PC-3 (cell line): ENCODE data around the gene CNIH3. TPM values are rescaled to one million over a fixed set of nuclear protein-coding genes. Genes with fewer than 3 reads are reported as not detected.
A peak's percentile ranks its signal among the peaks of the same experiment; 100 is the strongest.

ENCODE experiments used
- ATAC-seq: fragments of 200-7000 bp; cut with Tn5 transposase; 2 replicates; pipeline ENCODE4 v1.9.1; 2020; ENCODE audit warnings: mild to moderate bottlenecking, moderate library complexity
- BruUV-seq: library from RNA; stranded (reverse); fragments of 400-500 nt; replicated peaks from 2 replicates; lab custom pipeline; 2021; lab: Mats Ljungman, UMichigan
- CTCF ChIA-PET: fragments of 300-600 bp; sonication (Branson Sonifier 250); formaldehyde crosslinking; loops from one replicate; lab custom pipeline; 2022; ENCODE audit warnings: antibody characterized with exemption; lab: Charles Lee
- POLR2A ChIA-PET: fragments of 300-600 bp; sonication (Branson Sonifier 250); formaldehyde crosslinking; loops from one replicate; lab custom pipeline; 2022; ENCODE audit warnings: antibody characterized with exemption; ENCODE audit not compliant: unreplicated experiment; lab: Charles Lee
- DNase-seq: peaks from one replicate; pipeline ENCODE4 v3.0.0-alpha.2; 2015
- H2AFZ ChIP-seq: fragments of 300-600 bp; sonication (generic); 2 replicates; pipeline ENCODE4 v1.6.0; 2016; ENCODE audit warnings: antibody characterized with exemption, low read length
- H3F3A ChIP-seq: fragments of 300-600 bp; sonication (generic); one replicate; pipeline ENCODE4 v1.6.0; 2017; ENCODE audit warnings: antibody characterized with exemption, low read length, control low read depth, mild to moderate bottlenecking; ENCODE audit not compliant: unreplicated experiment
- H3K27ac ChIP-seq: fragments of 300-600 bp; sonication (generic); 2 replicates; pipeline ENCODE4 v1.5.1; 2016; ENCODE audit warnings: mild to moderate bottlenecking, low read length
- H3K27me3 ChIP-seq: fragments of 300-600 bp; sonication (generic); 2 replicates; pipeline ENCODE4 v1.6.1; 2016; ENCODE audit warnings: low read length, mixed read lengths
- H3K36me3 ChIP-seq: fragments of 300-600 bp; sonication (generic); 2 replicates; pipeline ENCODE4 v1.6.1; 2016; ENCODE audit warnings: low read depth, mixed run types, low read length, mixed read lengths
- H3K4me1 ChIP-seq: fragments of 300-600 bp; sonication (generic); 2 replicates; pipeline ENCODE4 v1.5.1; 2016; ENCODE audit warnings: low read length; ENCODE audit not compliant: insufficient read depth
- H3K4me2 ChIP-seq: fragments of 300-600 bp; sonication (generic); 2 replicates; pipeline ENCODE4 v1.6.0; 2016; ENCODE audit warnings: low read length
- H3K4me3 ChIP-seq: fragments of 300-600 bp; sonication (generic); 2 replicates; pipeline ENCODE4 v1.5.1; 2016; ENCODE audit warnings: mild to moderate bottlenecking, low read length, mixed read lengths
- H3K79me2 ChIP-seq: fragments of 300-600 bp; sonication (generic); 2 replicates; pipeline ENCODE4 v1.6.1; 2017; ENCODE audit warnings: low read length, mixed read lengths
- H3K9ac ChIP-seq: fragments of 300-600 bp; sonication (generic); 2 replicates; pipeline ENCODE4 v1.6.0; 2016; ENCODE audit warnings: mild to moderate bottlenecking, low read length
- H3K9me2 ChIP-seq: fragments of 300-600 bp; sonication (generic); replicated peaks from 2 replicates; pipeline ENCODE4 v1.6.1; 2016; ENCODE audit warnings: mixed run types, low read length, mixed read lengths
- H3K9me3 ChIP-seq: fragments of 300-600 bp; sonication (generic); 2 replicates; pipeline ENCODE4 v1.6.1; 2016; ENCODE audit warnings: low read length, mixed read lengths
- H4K20me1 ChIP-seq: fragments of 300-600 bp; sonication (generic); 2 replicates; pipeline ENCODE4 v1.6.1; 2016; ENCODE audit warnings: low read length, mixed read lengths
- CTCF ChIP-seq: fragments of 300-600 bp; sonication (generic); conservative IDR thresholded peaks from 2 replicates; pipeline ENCODE4 v1.5.1; 2017; ENCODE audit warnings: antibody characterized with exemption, low read depth, mild to moderate bottlenecking, low read length
- EZH2 ChIP-seq: fragments of 300-600 bp; sonication (generic); IDR thresholded peaks from one replicate; pipeline ENCODE4 v1.6.1; 2017; ENCODE audit warnings: antibody characterized with exemption, mild to moderate bottlenecking, low read length; ENCODE audit not compliant: unreplicated experiment
- EZH2phosphoT487 ChIP-seq: fragments of 300-600 bp; sonication (generic); IDR thresholded peaks from 2 replicates; pipeline ENCODE4 v1.6.1; 2018; ENCODE audit warnings: mild to moderate bottlenecking, antibody characterized with exemption, low read length, borderline replicate concordance
- intact Hi-C: fragments of 100-400 bp; cut with micrococcal nuclease; formaldehyde crosslinking; loops from 2 replicates; pipeline ENCODE4 v1.9.0; 2023
- total RNA-seq: library from RNA; depleted of rRNA; stranded (reverse); fragments of >200 nt; gene quantifications from 2 replicates; pipeline ENCODE4 v1.2.3, GENCODE V29; 2014

CNIH3 gene
- total RNA-seq, 1 experiment from 2014 or later, result 7.4 TPM

- POLR2A ChIA-PET, result interaction anchor here (0.6 kb wide), 1 partner anchor 127 kb away, joined by 4 read pairs; no protein-coding TSS in a partner anchor
- no peaks in the 10 kb centered on the region for H3K9me2 ChIP-seq
- intact Hi-C loops, result loop anchor here (1.0 kb wide), 2 partner anchors 207 to 278 kb away; no protein-coding TSS in a partner anchor
- no peaks in the 10 kb centered on the region for H3F3A ChIP-seq
- H3K27me3 ChIP-seq, result no peaks in the 10 kb centered on the region
- H3K4me2 ChIP-seq, result no peak overlapping the region
- no peaks in the 10 kb centered on the region for H4K20me1 ChIP-seq
- no peak overlapping the region for H3K27ac ChIP-seq
- no peaks in the 10 kb centered on the region for H3K36me3 ChIP-seq
- no peak overlapping the region for H3K4me3 ChIP-seq
- TF ChIP-seq EZH2phosphoT487 (no peak), CTCF (peak; percentile 98)
- DNase-seq (peak; percentile 81), ATAC-seq (peak; percentile 71)
- no peaks in the 10 kb centered on the region for H3K9me3 ChIP-seq
- no peak overlapping the region for H2AFZ ChIP-seq
- CTCF ChIA-PET, result interaction anchor here (0.6 to 1.1 kb wide), 4 partner anchors 102 to 278 kb away, joined by 3 to 13 read pairs (median 3); no protein-coding TSS in a partner anchor
- H3K9ac ChIP-seq, result no peak overlapping the region
- no peaks in the 10 kb centered on the region for H3K79me2 ChIP-seq
- H3K4me1 ChIP-seq, result peaks cover 9% of the 10 kb centered on the region
- no TSS peak for BruUV-seq
Observed at GRCh38 chr1:224644553-224645154, 28.5 kb downstream of the CNIH3 start.

GRCh38 chr1:224647449-224647848 lies 31.3 kb downstream of the CNIH3 start:
- Histone ChIP-seq H3K27ac (no peak overlapping the region), H2AFZ (no peak overlapping the region), H3K27me3 (no peaks in the 10 kb centered on the region), H4K20me1 (no peaks in the 10 kb centered on the region), H3K79me2 (no peaks in the 10 kb centered on the region), H3K4me3 (no peak overlapping the region), H3K9ac (no peak overlapping the region), H3K36me3 (no peaks in the 10 kb centered on the region), H3F3A (no peaks in the 10 kb centered on the region), H3K4me1 (peaks cover 13% of the 10 kb centered on the region), H3K4me2 (no peak overlapping the region), H3K9me2 (no peaks in the 10 kb centered on the region), H3K9me3 (no peaks in the 10 kb centered on the region)
- ChIA-PET CTCF (no interaction called here), POLR2A (no interaction called here)
- ATAC-seq (no peak), DNase-seq (no peak)
- intact Hi-C loops, result no loop called here
- BruUV-seq, result no TSS peak
- TF ChIP-seq CTCF (no peak), EZH2 (no peak), EZH2phosphoT487 (no peak)

- no peak for TF ChIP-seq EZH2phosphoT487
- TF ChIP-seq EZH2, result no peak
- no peak for TF ChIP-seq CTCF
- Histone ChIP-seq H3K27me3 (no peaks in the 10 kb centered on the region), H3K27ac (no peak overlapping the region), H3K4me2 (no peak overlapping the region), H3K79me2 (no peaks in the 10 kb centered on the region), H3K9ac (no peak overlapping the region), H3K4me1 (peaks cover 23% of the 10 kb centered on the region), H3K36me3 (no peaks in the 10 kb centered on the region), H2AFZ (no peak overlapping the region), H3K9me3 (no peaks in the 10 kb centered on the region), H4K20me1 (no peaks in the 10 kb centered on the region), H3F3A (no peaks in the 10 kb centered on the region), H3K9me2 (no peaks in the 10 kb centered on the region), H3K4me3 (no peak overlapping the region)
- intact Hi-C loops, result no loop called here
- no TSS peak for BruUV-seq
- CTCF ChIA-PET, result interaction anchor here (0.9 kb wide), 1 partner anchor 180 kb away, joined by 3 read pairs; no protein-coding TSS in a partner anchor
- DNase-seq (no peak), ATAC-seq (no peak)
- POLR2A ChIA-PET, result no interaction called here
Observed at GRCh38 chr1:224650290-224650689, 34.2 kb downstream of the CNIH3 start.
